ENCODE data around the gene CMBL. TPM values are rescaled to one million over a fixed set of nuclear protein-coding genes. Genes with fewer than 3 reads are reported as not detected.

Gene CMBL
- total and polyA plus RNA-seq, 7 donors: 8.1 to 261 (median 21.3) TPM

GRCh38 chr5:10338686-10339057 lies 31.0 kb upstream of the CMBL start:
- 92 to 98% methylated on average over 2 of the region's 2 CpGs for WGBS, 2 donors
- intact Hi-C loops (cut with DNase I): loop anchor here (10.0 kb wide), 1 partner anchor 54 kb away; no protein-coding TSS in a partner anchor

GRCh38 chr5:10337986-10338385 lies 30.3 kb upstream of the CMBL start:
- Histone ChIP-seq H3K36me3 (no peaks in the 10 kb centered on the region), H3K4me3 (no peak overlapping the region), H3K9me3 (no peaks in the 10 kb centered on the region), H3K4me1 (peaks cover 0 to 19% (median 12%) of the 10 kb centered on the region in 4 donors), H3K27me3 (no peaks in the 10 kb centered on the region), H3K27ac (no peak overlapping the region)
- DNase-seq: no peak
- 76 to 83% methylated on average over 4 of the region's 4 CpGs for WGBS, 2 donors
- intact Hi-C loops (cut with DNase I): loop anchor here (10.0 kb wide), 1 partner anchor 53 kb away; no protein-coding TSS in a partner anchor
- TF ChIP-seq POLR2A (IDR thresholded peaks at IDR 0.05) (no peak), CTCF (IDR thresholded peaks at IDR 0.05) (no peak), EP300 (IDR thresholded peaks at IDR 0.05) (no peak), POLR2AphosphoS5 (IDR thresholded peaks at IDR 0.05) (no peak)

More at GRCh38 chr5:10338686-10339057, 31.0 kb upstream of the CMBL start:
- peaks cover 0 to 12% (median 9%) of the 10 kb centered on the region in 4 donors for H3K4me1 ChIP-seq
- H3K36me3 ChIP-seq: no peaks in the 10 kb centered on the region
- no peaks in the 10 kb centered on the region for H3K27me3 ChIP-seq
- no peak for DNase-seq
- no peaks in the 10 kb centered on the region for H3K9me3 ChIP-seq
- H3K27ac ChIP-seq: no peak overlapping the region
- TF ChIP-seq POLR2A (IDR thresholded peaks at IDR 0.05): no peak
- TF ChIP-seq CTCF (IDR thresholded peaks at IDR 0.05): no peak
- peak overlapping the region in 1 of 4 donors; percentile 1 for H3K4me3 ChIP-seq

GRCh38 chr5:10337107-10337506 lies 29.4 kb upstream of the CMBL start:
- H3K27me3 ChIP-seq: no peaks in the 10 kb centered on the region
- H3K9me3 ChIP-seq: no peaks in the 10 kb centered on the region
- H3K4me3 ChIP-seq: no peak overlapping the region
- DNase-seq: no peak
- no peaks in the 10 kb centered on the region for H3K36me3 ChIP-seq
- TF ChIP-seq CTCF (IDR thresholded peaks at IDR 0.05) (no peak), POLR2AphosphoS5 (IDR thresholded peaks at IDR 0.05) (no peak), POLR2A (IDR thresholded peaks at IDR 0.05) (no peak), EP300 (IDR thresholded peaks at IDR 0.05) (no peak)
- WGBS, 2 donors: 95% methylated on average over 4 of the region's 4 CpGs
- intact Hi-C loops (cut with DNase I): loop anchor here (10.0 kb wide), 1 partner anchor 52 kb away; no protein-coding TSS in a partner anchor
- no peak overlapping the region for H3K27ac ChIP-seq
- H3K4me1 ChIP-seq: peaks cover 0 to 28% (median 21%) of the 10 kb centered on the region in 4 donors

GRCh38 chr5:10335711-10336470 lies 28.2 kb upstream of the CMBL start:
- no peak overlapping the region for H3K4me3 ChIP-seq
- H3K4me1 ChIP-seq: peaks cover 0 to 40% (median 33%) of the 10 kb centered on the region in 4 donors
- H3K27me3 ChIP-seq: no peaks in the 10 kb centered on the region
- H3K27ac ChIP-seq: no peak overlapping the region
- no peak for DNase-seq
- WGBS, 2 donors: 95 to 96% methylated on average over 14 of the region's 14 CpGs
- TF ChIP-seq CTCF (IDR thresholded peaks at IDR 0.05) (no peak), POLR2AphosphoS5 (IDR thresholded peaks at IDR 0.05) (no peak), EP300 (IDR thresholded peaks at IDR 0.05) (no peak), POLR2A (IDR thresholded peaks at IDR 0.05) (no peak)
- intact Hi-C loops (cut with DNase I): loop anchor here (10.0 kb wide), 1 partner anchor 51 kb away; no protein-coding TSS in a partner anchor
- H3K36me3 ChIP-seq: no peaks in the 10 kb centered on the region
- no peaks in the 10 kb centered on the region for H3K9me3 ChIP-seq
